H1 (cell line): ENCODE results near the gene COMMD1. TPM values are rescaled to one million over a fixed set of nuclear protein-coding genes. Genes with fewer than 3 reads are reported as not detected.

Source experiments
- CTCF ChIA-PET: fragments of 300-600 bp; sonication (Branson Sonifier 250); formaldehyde crosslinking; loops from one replicate; lab custom pipeline; 2021; ENCODE audit not compliant: partially characterized antibody; lab: Charles Lee
- POLR2A ChIA-PET: fragments of 300-600 bp; sonication (Branson Sonifier 250); formaldehyde crosslinking; loops from one replicate; lab custom pipeline; 2021; ENCODE audit warnings: inconsistent platforms; ENCODE audit not compliant: partially characterized antibody; lab: Charles Lee
- DNase-seq, 2 experiments: peaks; one replicate each; pipeline versions ENCODE4 v3.0.0 to v3.0.0-alpha.2; 2010 to 2022; ENCODE audit warnings: low spot score in 2 of 2, low read depth in 1 of 2, mixed read lengths in 1 of 2
- FAIRE-seq: peaks from 2 replicates; lab custom pipeline; 2011; peaks lifted over from hg19 to GRCh38; lab: Jason Lieb, UNC
- H2AFZ ChIP-seq: 2 replicates; pipeline ENCODE4 v1.8.1; 2012; ENCODE audit warnings: low read length, inconsistent platforms
- H2AK5ac ChIP-seq: 2 replicates; pipeline ENCODE4 v1.6.1; 2013; ENCODE audit warnings: low read depth, low read length
- H2BK120ac ChIP-seq: replicated peaks from 2 replicates; pipeline ENCODE3; 2013; ENCODE audit warnings: low read depth, low read length, inconsistent platforms
- H2BK12ac ChIP-seq: 2 replicates; pipeline ENCODE4 v1.6.1; 2013; ENCODE audit warnings: low read depth, low read length
- H2BK15ac ChIP-seq: 2 replicates; pipeline ENCODE4 v1.6.1; 2013; ENCODE audit warnings: low read length
- H2BK20ac ChIP-seq: 2 replicates; pipeline ENCODE4 v1.6.1; 2013; ENCODE audit warnings: low read length
- H2BK5ac ChIP-seq: 2 replicates; pipeline ENCODE4 v1.6.1; 2013; ENCODE audit warnings: low read depth, low read length
- H3K14ac ChIP-seq: 2 replicates; pipeline ENCODE4 v1.6.1; 2013; ENCODE audit warnings: inconsistent platforms; ENCODE audit not compliant: insufficient read length
- H3K18ac ChIP-seq: 2 replicates; pipeline ENCODE4 v1.6.1; 2013; ENCODE audit warnings: low read length; ENCODE audit errors: extremely low read depth
- H3K23ac ChIP-seq: 2 replicates; pipeline ENCODE4 v1.6.1; 2013; ENCODE audit warnings: inconsistent platforms; ENCODE audit not compliant: insufficient read length
- H3K23me2 ChIP-seq: 2 replicates; pipeline ENCODE4 v1.6.1; 2013; ENCODE audit warnings: low read depth, low read length
- H3K27ac ChIP-seq: 2 replicates; pipeline ENCODE4 v1.6.1; 2011; ENCODE audit warnings: low read depth, low read length, inconsistent platforms
- H3K27me3 ChIP-seq, 4 experiments: replicated peaks in 1 of 4; 1 replicate in 1 of 4; 2 replicates in 3 of 4; pipeline versions ENCODE4 v1.6.1 to v1.8.1; 2011 to 2013; ENCODE audit warnings: low read length in 3 of 4, mild to moderate bottlenecking in 3 of 4, inconsistent platforms in 2 of 4, mixed read lengths in 2 of 4, moderate library complexity in 1 of 4; ENCODE audit not compliant: control insufficient read depth in 3 of 4, insufficient read depth in 3 of 4; ENCODE audit errors: extremely low read depth in 1 of 4
- H3K36me3 ChIP-seq, 4 experiments: 2 replicates each; pipeline versions ENCODE4 v1.6.1 to v1.8.1; 2011 to 2013; ENCODE audit warnings: mild to moderate bottlenecking in 4 of 4, low read length in 3 of 4, moderate library complexity in 2 of 4, control low read depth in 1 of 4, inconsistent platforms in 1 of 4; ENCODE audit not compliant: insufficient read depth in 4 of 4, control insufficient read depth in 2 of 4
- H3K4ac ChIP-seq: replicated peaks from 2 replicates; pipeline ENCODE3; 2013; ENCODE audit warnings: low read length, low read depth, mixed read lengths, inconsistent platforms; ENCODE audit not compliant: insufficient read length
- H3K4me1 ChIP-seq, 4 experiments: replicated peaks in 1 of 4; 1 replicate in 1 of 4; 2 replicates in 3 of 4; pipeline versions ENCODE4 v1.6.1 to v1.8.1; 2011 to 2013; ENCODE audit warnings: low read length in 3 of 4, inconsistent platforms in 2 of 4, mixed read lengths in 1 of 4; ENCODE audit not compliant: insufficient read depth in 4 of 4, control insufficient read depth in 3 of 4
- H3K4me2 ChIP-seq, 2 experiments: 2 replicates each; pipeline versions ENCODE4 v1.6.1 to v1.8.1; 2011 to 2013; ENCODE audit warnings: low read depth in 2 of 2, low read length in 2 of 2, control low read depth in 1 of 2, inconsistent platforms in 1 of 2, mild to moderate bottlenecking in 1 of 2; ENCODE audit not compliant: insufficient read depth in 1 of 2
- H3K4me3 ChIP-seq, 4 experiments: fragments of 200-600, 300-600 bp in 1 of 4; sonication (generic), shearing (Covaris generic), sonication (Bioruptor Twin) in 1 of 4; 2 replicates each; pipeline versions ENCODE4 v1.5.1 to v1.8.1; 2011 to 2016; ENCODE audit warnings: low read length in 4 of 4, low read depth in 3 of 4, control low read depth in 2 of 4, inconsistent platforms in 2 of 4, mild to moderate bottlenecking in 2 of 4, mixed read lengths in 1 of 4, moderate library complexity in 1 of 4; ENCODE audit not compliant: insufficient read depth in 2 of 4; ENCODE audit errors: extremely low read depth in 1 of 4
- H3K56ac ChIP-seq: replicated peaks from 2 replicates; pipeline ENCODE3; 2013; ENCODE audit warnings: low read depth, mild to moderate bottlenecking, mixed read lengths, low read length, inconsistent platforms; ENCODE audit not compliant: insufficient read length
- H3K79me1 ChIP-seq: 2 replicates; pipeline ENCODE4 v1.6.1; 2013; ENCODE audit warnings: low read depth, low read length, control low read depth
- H3K79me2 ChIP-seq, 2 experiments: 2 replicates each; pipeline versions ENCODE4 v1.6.1 to v1.8.1; 2012 to 2013; ENCODE audit warnings: low read length in 2 of 2, mild to moderate bottlenecking in 2 of 2, inconsistent platforms in 1 of 2; ENCODE audit not compliant: insufficient read depth in 2 of 2, control insufficient read depth in 1 of 2
- H3K9ac ChIP-seq, 4 experiments: replicated peaks in 1 of 4; 1 replicate in 1 of 4; 2 replicates in 3 of 4; pipeline versions ENCODE4 v1.6.1 to v1.8.1; 2011 to 2013; ENCODE audit warnings: low read depth in 3 of 4, low read length in 3 of 4, control low read depth in 2 of 4, mild to moderate bottlenecking in 2 of 4, moderate library complexity in 2 of 4, inconsistent platforms in 1 of 4; ENCODE audit errors: extremely low read depth in 1 of 4
- H3K9me3 ChIP-seq, 2 experiments: 2 replicates each; pipeline versions ENCODE4 v1.6.1 to v1.8.1; 2012 to 2013; ENCODE audit warnings: mild to moderate bottlenecking in 2 of 2, moderate library complexity in 2 of 2, control low read depth in 1 of 2, inconsistent platforms in 1 of 2, low read depth in 1 of 2, low read length in 1 of 2, mixed read lengths in 1 of 2; ENCODE audit not compliant: insufficient read depth in 2 of 2
- H4K20me1 ChIP-seq, 2 experiments: replicated peaks in 1 of 2; 2 replicates each; pipeline versions ENCODE3 to v1.8.1; 2011 to 2013; ENCODE audit warnings: inconsistent platforms in 2 of 2, low read length in 2 of 2, mild to moderate bottlenecking in 1 of 2; ENCODE audit not compliant: insufficient read depth in 2 of 2, control insufficient read depth in 1 of 2
- H4K5ac ChIP-seq: 2 replicates; pipeline ENCODE4 v1.6.1; 2013; ENCODE audit warnings: low read length, low read depth, mixed read lengths, inconsistent platforms; ENCODE audit not compliant: insufficient read length
- H4K8ac ChIP-seq: 2 replicates; pipeline ENCODE4 v1.8.0; 2013; ENCODE audit warnings: mild to moderate bottlenecking, moderate library complexity, low read length, inconsistent platforms; ENCODE audit not compliant: insufficient read depth; ENCODE audit errors: extremely low read depth
- H4K91ac ChIP-seq: replicated peaks from 2 replicates; pipeline ENCODE3; 2013; ENCODE audit warnings: low read length, mixed read lengths, inconsistent platforms; ENCODE audit not compliant: insufficient read length
- GTF2F1 ChIP-seq: IDR thresholded peaks from 2 replicates; pipeline ENCODE4 v1.6.1; 2012; ENCODE audit warnings: low read depth, low read length, improper control_type of control experiment, borderline replicate concordance
- HDAC6 ChIP-seq: IDR thresholded peaks from one replicate; pipeline ENCODE4 v1.7.1; 2012; ENCODE audit warnings: low read depth, mild to moderate bottlenecking, inconsistent platforms, low read length, moderate library complexity
- NANOG ChIP-seq: IDR thresholded peaks from 2 replicates; pipeline ENCODE4 v1.6.1; 2011; ENCODE audit warnings: low read length, low read depth, mild to moderate bottlenecking, inconsistent platforms; ENCODE audit not compliant: insufficient read depth, poor library complexity, severe bottlenecking
- RBBP5 ChIP-seq: IDR thresholded peaks from 2 replicates; pipeline ENCODE4 v1.7.1; 2012; ENCODE audit warnings: low read depth, mild to moderate bottlenecking, inconsistent platforms, low read length, moderate library complexity, borderline replicate concordance
- RNF2 ChIP-seq: fragments of 200-900, 300-1000 bp; sonication (generic); IDR thresholded peaks from 2 replicates; pipeline ENCODE4 v1.7.1; 2016; ENCODE audit warnings: borderline replicate concordance, low read depth, mild to moderate bottlenecking, antibody characterized with exemption, low read length; ENCODE audit not compliant: poor library complexity, severe bottlenecking; ENCODE audit errors: missing control alignments
- SIN3A ChIP-seq, 2 experiments: IDR thresholded peaks in 1 of 2; conservative IDR thresholded peaks in 1 of 2; 2 replicates each; pipeline ENCODE4 v1.6.1; 2011 to 2012; ENCODE audit warnings: low read length in 2 of 2, improper control_type of control experiment in 1 of 2, low read depth in 1 of 2, mild to moderate bottlenecking in 1 of 2
- SP2 ChIP-seq: IDR thresholded peaks from 2 replicates; pipeline ENCODE4 v1.6.1; 2012; ENCODE audit warnings: mild to moderate bottlenecking, low read length, inconsistent platforms
- SUZ12 ChIP-seq: fragments of 200-600 bp; sonication (generic); IDR thresholded peaks from 2 replicates; pipeline ENCODE4 v1.6.1; 2012; ENCODE audit warnings: mild to moderate bottlenecking, inconsistent platforms, low read length, moderate library complexity, mixed read lengths
- TBP ChIP-seq: IDR thresholded peaks from 2 replicates; pipeline ENCODE4 v1.6.1; 2011; ENCODE audit warnings: low read depth, low read length, improper control_type of control experiment
- ZNF274 ChIP-seq: IDR thresholded peaks from 2 replicates; pipeline ENCODE4 v1.7.0; 2012; ENCODE audit warnings: low read length, borderline replicate concordance; ENCODE audit errors: extremely low read depth
- WGBS, 2 experiments: shearing (Covaris generic) in 1 of 2; methylation state at CpG; one replicate each; pipeline versions ENCODE4 v1.1.6 to v1.1.7; 2013 to 2015; ENCODE audit warnings: low lambda C conversion rate in 2 of 2, mixed read lengths in 2 of 2, inconsistent platforms in 1 of 2, low coverage in 1 of 2, missing lambda C conversion rate in 1 of 2; ENCODE audit not compliant: insufficient replicate concordance in 2 of 2, insufficient coverage in 1 of 2, insufficient read length in 1 of 2; ENCODE audit errors: extremely low coverage in 1 of 2, missing lambda C conversion rate in 1 of 2; 5-methylcytosine and 5-hydroxymethylcytosine counted together
- polyA plus RNA-seq, 7 experiments: library from polyadenylated mRNA; depleted of rRNA in 3 of 7; stranded (reverse) in 5 of 7; unstranded in 2 of 7; fragments of >200 nt in 5 of 7; fragments of 200-250 nt in 2 of 7; gene quantifications; 1 replicate in 5 of 7; 2 replicates in 1 of 7; 4 replicates in 1 of 7; pipeline versions ENCODE4 v1.2.1 to v1.2.3, GENCODE V29; 2011 to 2013; ENCODE audit warnings: missing spikeins in 2 of 7, mixed read lengths in 2 of 7
- total RNA-seq: library from RNA; stranded (reverse); fragmentation: NEBNext Ultra II Directional; extraction: Animal tissue kit (Norgen Biotek cat#: 25700); gene quantifications from 2 replicates; pipeline ENCODE4 v1.2.1, GENCODE V29; 2021

COMMD1 gene
- total and polyA plus RNA-seq, 2 of the 8 experiments (the other 6 are each of a cell fraction or from before 2014, with no cell fraction given): 23.5 to 28.3 TPM

GRCh38 chr2:62136956-62137830, 231.7 kb downstream of the COMMD1 start:
- Histone ChIP-seq H2BK120ac (no peak overlapping the region), H3K9me3 (no peaks in the 10 kb centered on the region), H4K91ac (no peak overlapping the region), H2BK20ac (no peak overlapping the region), H3K27ac (no peak overlapping the region), H3K23ac (no peak overlapping the region), H3K56ac (no peak overlapping the region), H3K4me2 (no peak overlapping the region), H3K23me2 (no peaks in the 10 kb centered on the region), H2BK5ac (no peak overlapping the region), H3K4me3 (no peak overlapping the region), H3K79me2 (no peaks in the 10 kb centered on the region), H3K4me1 (no peaks in the 10 kb centered on the region; a peak in 1 of 7 replicates), H3K27me3 (no peaks in the 10 kb centered on the region), H4K5ac (no peak overlapping the region), H4K20me1 (no peaks in the 10 kb centered on the region), H2AFZ (no peak overlapping the region), H3K9ac (no peak overlapping the region), H2AK5ac (no peak overlapping the region), H3K36me3 (no peaks in the 10 kb centered on the region), H3K14ac (no peak overlapping the region), H4K8ac (no peak overlapping the region), H3K79me1 (no peaks in the 10 kb centered on the region), H2BK15ac (no peak overlapping the region), H3K4ac (no peak overlapping the region), H3K18ac (no peak overlapping the region), H2BK12ac (no peak overlapping the region)
- FAIRE-seq (no peak), DNase-seq (no peak)
- POLR2A ChIA-PET: no interaction called here
- CTCF ChIA-PET: interaction anchor here (0.6 to 1.4 kb wide), 2 partner anchors 151 to 319 kb away, joined by 3 read pairs; no protein-coding TSS in a partner anchor
- WGBS, 2 experiments: 95% methylated on average over 3 of the region's 3 CpGs; no CpG with 5 or more reads in 1 of the 2 experiments
- TF ChIP-seq NANOG (no peak), RBBP5 (no peak), SIN3A (conservative IDR thresholded peaks at IDR 0.05 in 1 of 2, IDR thresholded peaks at IDR 0.05 in 1 of 2; ENCODE audit: low read depth in 1 of 2, low read length in 2 of 2) (no peak), SUZ12 (no peak), RNF2 (no peak), GTF2F1 (no peak), ZNF274 (no peak), SP2 (no peak), HDAC6 (no peak), TBP (no peak)
